Measurements from ENCODE around the gene SHE. TPM values are rescaled to one million over a fixed set of nuclear protein-coding genes. Genes with fewer than 3 reads are reported as not detected.

SHE gene
- under 1 TPM in 2 of 3 donors, not detected in 1; 0.10 to 0.14 TPM for total RNA-seq
- 0.16 TPM for total RNA-seq (2013)

GRCh38 chr1:154502066-154502743 is at the start of gene SHE, which contains the start of gene TDRD10:
Gene SHE (minus strand): TSS chr1:154502412. CDS start chr1:154502026, 386 bp downstream.
Gene TDRD10 (plus strand): TSS chr1:154502219. CDS start chr1:154506904, 4,685 bp downstream.
- TF ChIP-seq, protein P1, sequence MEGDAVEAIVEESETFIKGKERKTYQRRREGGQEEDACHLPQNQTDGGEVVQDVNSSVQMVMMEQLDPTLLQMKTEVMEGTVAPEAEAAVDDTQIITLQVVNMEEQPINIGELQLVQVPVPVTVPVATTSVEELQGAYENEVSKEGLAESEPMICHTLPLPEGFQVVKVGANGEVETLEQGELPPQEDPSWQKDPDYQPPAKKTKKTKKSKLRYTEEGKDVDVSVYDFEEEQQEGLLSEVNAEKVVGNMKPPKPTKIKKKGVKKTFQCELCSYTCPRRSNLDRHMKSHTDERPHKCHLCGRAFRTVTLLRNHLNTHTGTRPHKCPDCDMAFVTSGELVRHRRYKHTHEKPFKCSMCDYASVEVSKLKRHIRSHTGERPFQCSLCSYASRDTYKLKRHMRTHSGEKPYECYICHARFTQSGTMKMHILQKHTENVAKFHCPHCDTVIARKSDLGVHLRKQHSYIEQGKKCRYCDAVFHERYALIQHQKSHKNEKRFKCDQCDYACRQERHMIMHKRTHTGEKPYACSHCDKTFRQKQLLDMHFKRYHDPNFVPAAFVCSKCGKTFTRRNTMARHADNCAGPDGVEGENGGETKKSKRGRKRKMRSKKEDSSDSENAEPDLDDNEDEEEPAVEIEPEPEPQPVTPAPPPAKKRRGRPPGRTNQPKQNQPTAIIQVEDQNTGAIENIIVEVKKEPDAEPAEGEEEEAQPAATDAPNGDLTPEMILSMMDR (IDR thresholded peaks at IDR 0.05) = no peak
- intact Hi-C loops (cut with micrococcal nuclease) = no loop called here
- H3K9me3 Mint-ChIP-seq = no peaks in the 10 kb centered on the region
- H3K27me3 ChIP-seq (ENCODE audit: control insufficient read depth, insufficient read depth, low read length) = peaks cover 29% of the 10 kb centered on the region
- no peaks in the 10 kb centered on the region for H3K9me3 ChIP-seq (ENCODE audit: control insufficient read depth, insufficient read depth, low read length)
- no peak within 1 kb of the TSS for H3K4me3 ChIP-seq (ENCODE audit: low read length)
- H3K27ac Mint-ChIP-seq = no peak within 1 kb of the TSS
- DNase-seq (peak; percentile 26 to 32), ATAC-seq (peak; percentile 57 to 72 (median 66))
- H3K27me3 Mint-ChIP-seq (ENCODE audit: low read depth in 2 of 2) = peaks cover 45 to 60% of the 10 kb centered on the region in 2 donors
- no peaks in the 10 kb centered on the region for H3K36me3 ChIP-seq (ENCODE audit: control insufficient read depth, insufficient read depth, low read length)
- H3K36me3 Mint-ChIP-seq = no peaks in the 10 kb centered on the region
- peaks cover 11% of the 10 kb centered on the region for H3K4me1 ChIP-seq (ENCODE audit: control insufficient read depth, insufficient read depth, low read length)
- 3% methylated on average over 90 of the region's 90 CpGs for WGBS (ENCODE audit: insufficient coverage)
- no peak within 1 kb of the TSS for H3K27ac ChIP-seq (ENCODE audit: low read length)
- H3K4me3 Mint-ChIP-seq = peak within 1 kb of the TSS; percentile 79
- H3K4me1 Mint-ChIP-seq = peaks cover 15% of the 10 kb centered on the region in 2 donors

DNA sequence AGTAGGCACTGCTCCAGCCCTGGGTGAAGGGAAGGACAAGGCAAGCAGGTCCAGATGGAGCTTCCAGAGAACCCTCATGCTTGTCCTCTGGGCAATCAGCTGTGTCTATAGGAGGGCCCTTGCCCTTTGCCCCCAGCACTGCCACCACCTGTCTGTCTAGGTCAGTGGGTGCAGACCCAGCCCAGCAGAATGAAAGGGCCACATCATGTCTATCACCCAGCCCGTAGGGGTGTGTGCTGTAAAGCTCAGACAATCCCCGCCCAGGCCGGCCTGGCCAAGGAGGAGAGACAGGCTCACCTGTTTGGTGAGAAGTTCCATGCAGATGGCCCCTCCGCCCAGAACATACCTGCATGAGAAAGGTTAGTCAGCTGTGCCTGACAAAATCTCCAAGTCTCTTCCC is 49.3 kb upstream of the SHE start:
- peaks cover 5% of the 10 kb centered on the region for H3K4me1 ChIP-seq (ENCODE audit: control insufficient read depth, insufficient read depth, low read length)
- no peak overlapping the region for H3K4me3 ChIP-seq (ENCODE audit: low read length)
- H3K27ac ChIP-seq (ENCODE audit: low read length) = no peak overlapping the region
- Mint-ChIP-seq H3K9me3 (no peaks in the 10 kb centered on the region), H3K27ac (no peak overlapping the region), H3K4me1 (peaks cover 35% of the 10 kb centered on the region in 2 donors), H3K4me3 (no peak overlapping the region), H3K36me3 (peaks cover 26% of the 10 kb centered on the region), H3K27me3 (ENCODE audit: low read depth in 2 of 2) (no peaks in the 10 kb centered on the region)
- ATAC-seq = no peak
- 93% methylated on average over 4 of the region's 4 CpGs for WGBS (ENCODE audit: insufficient coverage)
- TF ChIP-seq, protein P1 (IDR thresholded peaks at IDR 0.05) = no peak
- H3K36me3 ChIP-seq (ENCODE audit: control insufficient read depth, insufficient read depth, low read length) = peaks cover 77% of the 10 kb centered on the region
- H3K27me3 ChIP-seq (ENCODE audit: control insufficient read depth, insufficient read depth, low read length) = no peaks in the 10 kb centered on the region
- H3K9me3 ChIP-seq (ENCODE audit: control insufficient read depth, insufficient read depth, low read length) = no peaks in the 10 kb centered on the region
- no peak for DNase-seq
- intact Hi-C loops (cut with micrococcal nuclease) = no loop called here

DNA sequence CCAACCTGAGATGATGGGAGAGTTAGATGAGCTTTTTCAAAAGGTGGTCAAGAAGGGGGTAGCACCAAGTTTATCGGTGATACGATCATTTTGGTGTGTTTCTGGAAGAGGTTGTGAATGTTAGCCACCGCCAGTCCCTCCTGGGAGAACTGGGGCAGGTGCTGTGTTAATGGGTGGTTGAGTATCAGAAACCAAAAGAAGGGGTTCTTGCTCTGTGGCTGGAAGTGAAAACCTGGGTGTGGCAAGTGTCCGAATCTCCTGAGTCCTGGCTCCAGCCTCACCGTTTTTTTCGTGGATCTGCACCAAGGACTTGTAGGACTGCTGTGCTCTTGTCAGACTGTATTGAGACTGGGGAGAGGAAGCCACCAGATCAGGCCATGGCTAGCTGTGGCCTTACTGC is 48.4 kb upstream of the SHE start:
- H3K4me1 ChIP-seq (ENCODE audit: control insufficient read depth, insufficient read depth, low read length) = no peaks in the 10 kb centered on the region
- peaks cover 26% of the 10 kb centered on the region for H3K36me3 Mint-ChIP-seq
- WGBS (ENCODE audit: insufficient coverage) = 81% methylated on average over 6 of the region's 6 CpGs
- H3K36me3 ChIP-seq (ENCODE audit: control insufficient read depth, insufficient read depth, low read length) = peaks cover 71% of the 10 kb centered on the region
- intact Hi-C loops (cut with micrococcal nuclease) = no loop called here
- TF ChIP-seq, protein P1 (IDR thresholded peaks at IDR 0.05) = no peak
- H3K27ac Mint-ChIP-seq = no peak overlapping the region
- DNase-seq (no peak), ATAC-seq (no peak)
- H3K4me3 Mint-ChIP-seq = no peak overlapping the region
- H3K27me3 Mint-ChIP-seq (ENCODE audit: low read depth in 2 of 2) = no peaks in the 10 kb centered on the region
- no peak overlapping the region for H3K4me3 ChIP-seq (ENCODE audit: low read length)
- H3K4me1 Mint-ChIP-seq = peaks cover 27 to 28% of the 10 kb centered on the region in 2 donors
- no peaks in the 10 kb centered on the region for H3K27me3 ChIP-seq (ENCODE audit: control insufficient read depth, insufficient read depth, low read length)
- H3K9me3 ChIP-seq (ENCODE audit: control insufficient read depth, insufficient read depth, low read length) = no peaks in the 10 kb centered on the region
- H3K27ac ChIP-seq (ENCODE audit: low read length) = no peak overlapping the region
- no peaks in the 10 kb centered on the region for H3K9me3 Mint-ChIP-seq

All from natural killer cell (primary cell).